Activated CD8-positive, alpha-beta memory T cell treated with anti-CD3 and anti-CD28 coated beads for 24 hours (primary cell): Measurements from ENCODE around the gene PRKG2.

Source experiments
- DNase-seq: peaks from one replicate; pipeline ENCODE4 v3.0.0-alpha.2; 2020

Gene PRKG2

GRCh38 chr4:81214144-81214880 is 710 bp downstream of the PRKG2 start:
- DNase-seq: no peak

GRCh38 chr4:81213671-81214070 is 1.4 kb downstream of the PRKG2 start:
- no peak for DNase-seq

GRCh38 chr4:81211956-81212355 is 3.1 kb downstream of the PRKG2 start:
- no peak for DNase-seq

- DNase-seq: no peak
Measured at GRCh38 chr4:81207828-81208227, 7.2 kb downstream of the PRKG2 start.

- DNase-seq: no peak
Measured at GRCh38 chr4:81205302-81205701, 9.7 kb downstream of the PRKG2 start.

- DNase-seq: no peak
Measured at GRCh38 chr4:81204571-81204970, 10.5 kb downstream of the PRKG2 start.

GRCh38 chr4:81199831-81200230 is 15.2 kb downstream of the PRKG2 start:
- no peak for DNase-seq

- no peak for DNase-seq
Measured at GRCh38 chr4:81198609-81199008, 16.4 kb downstream of the PRKG2 start.

GRCh38 chr4:81197864-81198524 is 17.0 kb downstream of the PRKG2 start:
- no peak for DNase-seq

- DNase-seq: no peak
Measured at GRCh38 chr4:81196126-81196650, 18.8 kb downstream of the PRKG2 start.

GRCh38 chr4:81195475-81195874 is 19.5 kb downstream of the PRKG2 start:
- no peak for DNase-seq

GRCh38 chr4:81194286-81194685 is 20.7 kb downstream of the PRKG2 start:
- DNase-seq: no peak

- DNase-seq: no peak
Measured at GRCh38 chr4:81180916-81181315, 34.1 kb downstream of the PRKG2 start.

- DNase-seq: no peak
Measured at GRCh38 chr4:81179326-81179725, 35.7 kb downstream of the PRKG2 start.

GRCh38 chr4:81173213-81173612 is 41.8 kb downstream of the PRKG2 start:
- DNase-seq: no peak

GRCh38 chr4:81166458-81167160 is 48.4 kb downstream of the PRKG2 start:
- no peak for DNase-seq

GRCh38 chr4:81165861-81166430 is 49.1 kb downstream of the PRKG2 start:
- DNase-seq: no peak

GRCh38 chr4:81164623-81165416 is 50.2 kb downstream of the PRKG2 start:
- no peak for DNase-seq

- no peak for DNase-seq
Measured at GRCh38 chr4:81164126-81164525, 50.9 kb downstream of the PRKG2 start.

GRCh38 chr4:81162752-81163458 is 52.1 kb downstream of the PRKG2 start:
- no peak for DNase-seq

- DNase-seq: peak; percentile 59
Measured at GRCh38 chr4:81153714-81154323, 61.2 kb downstream of the PRKG2 start.
